ENCODE results near the gene GLB1L2.

The GLB1L2 gene

GRCh38 chr11:134399293-134399654 is 67.5 kb downstream of the GLB1L2 start:
- no peak for DNase-seq (ENCODE audit: insufficient read length, low spot score)
- no peak for FAIRE-seq

GRCh38 chr11:134399996-134400395 is 68.2 kb downstream of the GLB1L2 start:
- no peak for FAIRE-seq

GRCh38 chr11:134401825-134402809 is 70.3 kb downstream of the GLB1L2 start:
- DNase-seq (ENCODE audit: insufficient read length, low spot score) (no peak), FAIRE-seq (no peak)

More at GRCh38 chr11:134399996-134400395, 68.2 kb downstream of the GLB1L2 start:
- no peak for DNase-seq (ENCODE audit: insufficient read length, low spot score)

- no peak for FAIRE-seq
Observed at GRCh38 chr11:134402910-134403309, 71.1 kb downstream of the GLB1L2 start.

GRCh38 chr11:134404575-134405341 is 73.0 kb downstream of the GLB1L2 start:
- FAIRE-seq = no peak
- DNase-seq (ENCODE audit: insufficient read length, low spot score) = no peak

More at GRCh38 chr11:134402910-134403309, 71.1 kb downstream of the GLB1L2 start:
- no peak for DNase-seq (ENCODE audit: insufficient read length, low spot score)

GRCh38 chr11:134405436-134405835 is 73.6 kb downstream of the GLB1L2 start:
- FAIRE-seq = no peak
- no peak for DNase-seq (ENCODE audit: insufficient read length, low spot score)

- DNase-seq (ENCODE audit: insufficient read length, low spot score) (no peak), FAIRE-seq (no peak)
Observed at GRCh38 chr11:134405841-134406240, 74.1 kb downstream of the GLB1L2 start.

- DNase-seq (ENCODE audit: insufficient read length, low spot score) = no peak
- FAIRE-seq = no peak
Observed at GRCh38 chr11:134406264-134407185, 74.7 kb downstream of the GLB1L2 start.

GRCh38 chr11:134407321-134407828 is 75.6 kb downstream of the GLB1L2 start:
- no peak for DNase-seq (ENCODE audit: insufficient read length, low spot score)
- FAIRE-seq = no peak

GRCh38 chr11:134407923-134408322 is 76.1 kb downstream of the GLB1L2 start:
- FAIRE-seq (no peak), DNase-seq (ENCODE audit: insufficient read length, low spot score) (no peak)

GRCh38 chr11:134409552-134410429 is 78.0 kb downstream of the GLB1L2 start:
- DNase-seq (ENCODE audit: insufficient read length, low spot score) (no peak), FAIRE-seq (no peak)

GRCh38 chr11:134410766-134411165 is 79.0 kb downstream of the GLB1L2 start:
- DNase-seq (ENCODE audit: insufficient read length, low spot score) = no peak
- no peak for FAIRE-seq

- FAIRE-seq = no peak
- DNase-seq (ENCODE audit: insufficient read length, low spot score) = no peak
Observed at GRCh38 chr11:134412203-134413042, 80.6 kb downstream of the GLB1L2 start, which contains the start of gene B3GAT1. B3GAT1 (minus strand) TSS chr11:134412242; CDS start chr11:134387659, 24,583 bp downstream.

- DNase-seq (ENCODE audit: insufficient read length, low spot score) (no peak), FAIRE-seq (no peak)
Observed at GRCh38 chr11:134413043-134413825, 81.4 kb downstream of the GLB1L2 start.

- no peak for FAIRE-seq
- DNase-seq (ENCODE audit: insufficient read length, low spot score) = no peak
Observed at GRCh38 chr11:134413826-134414731, 82.3 kb downstream of the GLB1L2 start.
